Occipital lobe (tissue), 2 donors: ENCODE data around the gene INTS6. TPM values are rescaled to one million over a fixed set of nuclear protein-coding genes. Genes with fewer than 3 reads are reported as not detected.

Source experiments
- DNase-seq: peaks from one replicate; lab custom pipeline; 2025; lab: John Stamatoyannopoulos, UW
- total RNA-seq: library from RNA; depleted of rRNA; stranded (reverse); fragments of >200 nt; gene quantifications from one replicate; pipeline ENCODE4 v1.2.3, GENCODE V29; 2014

The INTS6 gene
- total RNA-seq, 1 donor from 2014 or later: 52.9 TPM

GRCh38 chr13:51348069-51348967 is 104.5 kb downstream of the INTS6 start:
- DNase-seq: no peak

GRCh38 chr13:51347099-51347498 is 105.7 kb downstream of the INTS6 start:
- DNase-seq: no peak

- DNase-seq: no peak
Measured at GRCh38 chr13:51346397-51346796, 106.4 kb downstream of the INTS6 start.

- no peak for DNase-seq
Measured at GRCh38 chr13:51343475-51343874, 109.4 kb downstream of the INTS6 start.

- no peak for DNase-seq
Measured at GRCh38 chr13:51342706-51343105, 110.1 kb downstream of the INTS6 start.

- no peak for DNase-seq
Measured at GRCh38 chr13:51341791-51342190, 111.0 kb downstream of the INTS6 start.

GRCh38 chr13:51341232-51341631 is 111.6 kb downstream of the INTS6 start:
- no peak for DNase-seq

GRCh38 chr13:51339952-51340732 is 112.7 kb downstream of the INTS6 start:
- DNase-seq: no peak

GRCh38 chr13:51339354-51339753 is 113.5 kb downstream of the INTS6 start, which contains the start of gene SERPINE3:
TSS of gene SERPINE3 (plus strand) at chr13:51339691. CDS start at chr13:51341092, 1,401 bp downstream.
- no peak for DNase-seq

- DNase-seq: no peak
Measured at GRCh38 chr13:51336746-51337145, 116.1 kb downstream of the INTS6 start.

- DNase-seq: no peak
Measured at GRCh38 chr13:51333826-51334225, 119.0 kb downstream of the INTS6 start.

GRCh38 chr13:51333421-51333820 is 119.4 kb downstream of the INTS6 start:
- no peak for DNase-seq

- DNase-seq: no peak
Measured at GRCh38 chr13:51332566-51333361, 120.1 kb downstream of the INTS6 start.

- no peak for DNase-seq
Measured at GRCh38 chr13:51331354-51331861, 121.4 kb downstream of the INTS6 start.

GRCh38 chr13:51330791-51331190 is 122.0 kb downstream of the INTS6 start:
- DNase-seq: peak; percentile 16

- DNase-seq: no peak
Measured at GRCh38 chr13:51329606-51330005, 123.2 kb downstream of the INTS6 start.

GRCh38 chr13:51328488-51328887 is 124.3 kb downstream of the INTS6 start:
- DNase-seq: no peak

GRCh38 chr13:51327961-51328360 is 124.9 kb downstream of the INTS6 start:
- no peak for DNase-seq

- no peak for DNase-seq
Measured at GRCh38 chr13:51326777-51327176, 126.1 kb downstream of the INTS6 start.

- DNase-seq: peak; percentile 13
Measured at GRCh38 chr13:51325837-51326236, 127.0 kb downstream of the INTS6 start.

- peak; percentile 21 for DNase-seq
Measured at GRCh38 chr13:51324714-51325420, 128.0 kb downstream of the INTS6 start.
